Sigmoid colon (tissue), 4 donors: ENCODE measurements around the gene NBAS.

Experiments
- CTCF ChIP-seq, 4 experiments: fragments of 450-650 bp in 3 of 4; fragments of 200-600 bp in 1 of 4; IDR thresholded peaks; one replicate each; pipeline ENCODE4 v1.5.1; 2016 to 2019; ENCODE audit warnings: antibody characterized with exemption in 4 of 4, mild to moderate bottlenecking in 3 of 4, moderate library complexity in 2 of 4
- EP300 ChIP-seq, 4 donors: sonication (generic); formaldehyde crosslinking; IDR thresholded peaks; one replicate each; pipeline ENCODE4 v1.6.1; 2017; ENCODE audit warnings: antibody characterized with exemption in 4 of 4
- POLR2A ChIP-seq, 2 donors: fragments of 450-650 bp; IDR thresholded peaks; one replicate each; pipeline ENCODE4 v1.6.1; 2016; ENCODE audit warnings: antibody characterized with exemption in 2 of 2, mild to moderate bottlenecking in 2 of 2, moderate library complexity in 2 of 2

GRCh38 chr2:15560988-15561573, at the start of gene NBAS:
- TF ChIP-seq CTCF (IDR thresholded peaks at IDR 0.05) (no peak), EP300 (IDR thresholded peaks at IDR 0.05) (no peak), POLR2A (IDR thresholded peaks at IDR 0.05) (peak in 1 of 2 donors; percentile 38)
